GM20431 (cell line): ENCODE data around the gene PDE8B.

Experiments
- in situ Hi-C: fragments of 300-500 bp; cut with MseI, MboI; formaldehyde crosslinking; loops from one replicate; pipeline ENCODE4 v1.15.0; 2020; ENCODE audit warnings: low sequenced_read_pairs; ENCODE audit not compliant: unreplicated experiment

Gene PDE8B

DNA sequence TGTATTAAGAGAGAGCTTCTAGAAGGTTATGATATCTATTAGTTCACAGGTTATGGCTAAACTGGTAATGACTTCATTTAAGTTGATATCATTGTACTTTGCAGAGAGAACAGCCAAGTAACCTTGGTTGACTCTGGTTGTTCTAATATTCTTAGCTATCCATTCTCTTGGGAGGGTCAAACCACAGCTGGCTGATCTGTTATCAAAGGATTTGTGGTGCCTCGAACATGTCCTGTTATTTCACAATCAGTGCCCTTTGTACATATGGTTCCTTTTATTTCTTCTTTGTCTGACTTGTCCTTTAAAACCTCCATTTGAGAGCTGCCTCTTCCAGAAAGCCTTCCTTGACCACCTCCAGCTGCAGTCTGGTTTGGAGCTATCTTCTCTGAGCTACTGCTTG is 61.7 kb downstream of the PDE8B start:
- in situ Hi-C loops = no loop called here

DNA sequence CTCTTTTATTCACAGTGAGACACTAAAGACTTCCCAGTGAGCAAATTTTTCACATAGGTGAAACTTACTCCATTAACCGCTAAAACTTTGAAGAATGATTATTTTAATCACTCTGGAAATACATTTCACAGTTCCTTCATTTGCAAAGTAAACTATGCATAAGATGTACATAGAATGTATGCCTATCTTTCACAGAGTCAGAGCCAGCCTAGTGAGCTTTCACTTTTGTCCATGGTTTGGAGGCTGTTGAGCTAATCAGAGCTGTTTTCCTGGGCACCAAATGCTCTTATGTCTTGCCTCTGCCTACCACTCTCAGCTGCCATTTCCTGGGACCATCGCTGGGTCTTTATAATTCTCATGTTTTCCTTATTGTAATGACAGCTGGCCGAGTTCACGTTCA is 67.3 kb downstream of the PDE8B start:
- in situ Hi-C loops = no loop called here

DNA sequence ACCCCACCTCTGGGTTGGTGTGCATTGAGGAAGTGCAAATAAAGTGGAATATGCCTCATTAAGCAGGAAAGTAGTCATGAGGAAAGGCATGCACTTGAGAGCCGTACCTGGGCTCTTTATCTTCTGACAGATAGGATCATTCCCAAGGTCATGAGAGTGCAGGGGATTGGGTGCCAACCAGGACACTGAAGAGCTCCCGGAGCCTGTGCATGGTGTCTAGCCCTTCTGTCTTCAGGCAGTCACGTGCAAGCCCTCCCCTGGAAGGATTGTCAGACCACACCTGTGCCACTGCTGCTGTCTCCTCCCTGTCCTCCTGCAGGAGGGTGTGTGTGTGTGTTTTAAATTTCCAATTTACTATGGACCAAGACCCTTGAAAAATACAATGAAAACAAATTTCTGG is 69.6 kb downstream of the PDE8B start:
- in situ Hi-C loops = no loop called here

DNA sequence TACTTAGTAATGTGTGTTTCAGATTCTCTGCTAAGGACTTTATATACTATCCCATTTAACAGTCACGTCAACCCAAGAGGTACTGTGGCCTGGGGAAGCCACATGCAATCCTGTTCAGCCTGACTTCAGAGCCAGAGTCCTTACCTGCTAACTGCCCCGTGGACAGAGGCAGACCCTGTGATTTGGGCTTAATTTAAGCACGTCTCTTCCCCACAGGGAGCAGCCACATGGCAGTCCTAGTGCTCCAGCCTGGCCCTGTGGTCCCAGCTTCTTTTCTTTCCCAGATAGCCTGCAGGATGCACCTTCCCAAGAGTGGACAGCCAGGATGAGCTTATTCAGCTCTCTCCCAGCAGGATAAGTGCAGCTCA is 71.5 kb downstream of the PDE8B start:
- in situ Hi-C loops = no loop called here

DNA sequence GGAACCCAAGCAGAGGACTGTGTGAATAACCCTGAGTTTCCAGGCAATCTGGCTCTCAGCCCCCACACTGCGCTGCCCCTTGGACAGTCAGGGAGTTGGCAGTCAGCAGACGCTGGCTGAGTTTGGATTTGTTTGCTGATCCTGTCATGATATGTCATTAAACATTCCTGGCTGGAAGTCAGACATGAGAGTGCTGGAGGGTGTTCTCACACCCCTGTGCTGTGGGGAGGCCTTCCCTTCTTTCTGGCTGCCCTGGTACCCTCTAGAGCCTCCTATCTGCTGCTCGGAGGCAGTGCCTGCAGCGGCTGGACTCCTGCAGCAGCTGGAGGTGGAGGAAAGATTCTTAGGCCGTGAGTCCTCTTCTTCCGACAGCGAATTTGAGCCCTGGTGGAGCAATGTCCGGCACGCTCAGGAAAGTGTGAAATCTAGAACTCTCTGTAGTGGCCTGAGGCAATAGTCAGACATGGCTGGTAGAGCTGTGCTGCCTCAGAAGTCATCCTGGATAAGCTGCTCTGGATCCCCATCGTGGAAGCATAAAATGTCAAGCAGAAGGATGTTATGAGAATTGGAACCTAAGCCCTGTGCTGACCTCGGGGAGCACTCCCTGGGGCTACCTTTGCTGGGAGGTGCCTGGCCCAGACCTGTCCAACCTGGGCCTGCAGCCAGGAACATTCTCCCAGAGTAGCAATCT is 72.0 kb downstream of the PDE8B start:
- in situ Hi-C loops = no loop called here

DNA sequence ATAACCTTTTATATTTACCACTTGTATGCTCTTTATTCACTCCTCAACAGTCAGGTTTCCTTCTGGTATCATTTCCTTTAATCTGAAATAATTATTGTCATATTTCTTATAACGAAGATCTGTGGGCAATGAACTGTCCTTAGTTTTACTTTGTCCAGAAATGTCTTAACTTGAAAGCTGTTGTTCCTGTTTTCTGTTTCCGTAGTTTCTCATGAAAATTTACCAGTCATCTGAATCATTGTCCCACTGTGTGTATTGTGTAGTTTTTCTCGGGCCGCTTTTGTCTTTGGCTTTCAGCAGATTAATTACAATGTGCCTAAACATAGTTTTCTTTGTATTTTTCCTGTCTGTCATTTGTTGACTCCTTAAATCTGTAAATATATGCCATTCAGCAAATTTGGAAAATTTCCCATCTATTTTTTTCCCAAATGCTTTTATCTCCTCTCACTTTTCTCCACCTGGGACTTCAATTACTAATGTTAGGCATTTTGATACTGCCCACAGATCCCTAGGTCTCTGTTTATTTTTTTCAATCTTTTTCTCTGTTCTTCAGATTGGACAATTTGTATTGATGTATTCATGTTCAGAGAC is 74.9 kb downstream of the PDE8B start:
- in situ Hi-C loops = no loop called here

DNA sequence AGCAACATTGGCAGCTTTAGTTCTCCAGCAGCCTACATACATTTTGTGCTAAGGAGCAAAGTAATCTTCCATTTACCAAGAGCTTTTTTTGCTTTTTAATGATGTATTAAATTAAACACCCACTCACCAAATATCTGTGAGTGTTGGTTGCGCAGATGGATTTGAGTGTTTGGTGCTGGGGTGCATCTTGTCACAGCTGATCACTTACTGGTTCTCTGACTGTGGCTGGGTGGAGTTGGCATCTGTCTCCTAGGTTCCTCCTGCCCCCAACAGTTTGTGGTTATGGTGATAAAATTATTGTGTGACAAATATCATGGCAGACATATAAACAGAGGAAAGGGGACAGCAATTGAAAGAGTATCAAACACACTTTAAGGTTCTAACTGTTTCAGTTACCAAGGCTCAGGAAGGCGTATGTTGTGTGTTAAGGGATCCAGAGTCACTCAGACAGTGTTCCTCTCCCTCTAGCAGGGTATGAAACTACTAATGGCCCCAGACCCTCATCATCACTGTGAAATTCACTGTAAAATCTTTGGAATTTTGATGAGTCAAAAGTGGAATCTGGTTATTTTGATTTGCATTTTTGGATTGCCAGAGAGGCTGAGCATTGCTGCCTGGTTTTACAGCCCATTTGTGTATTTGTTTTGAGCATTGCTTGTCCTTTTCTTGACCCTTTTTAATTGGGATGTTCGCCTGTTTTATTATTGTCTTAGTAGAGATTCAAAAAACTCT is 81.7 kb downstream of the PDE8B start:
- in situ Hi-C loops = no loop called here

DNA sequence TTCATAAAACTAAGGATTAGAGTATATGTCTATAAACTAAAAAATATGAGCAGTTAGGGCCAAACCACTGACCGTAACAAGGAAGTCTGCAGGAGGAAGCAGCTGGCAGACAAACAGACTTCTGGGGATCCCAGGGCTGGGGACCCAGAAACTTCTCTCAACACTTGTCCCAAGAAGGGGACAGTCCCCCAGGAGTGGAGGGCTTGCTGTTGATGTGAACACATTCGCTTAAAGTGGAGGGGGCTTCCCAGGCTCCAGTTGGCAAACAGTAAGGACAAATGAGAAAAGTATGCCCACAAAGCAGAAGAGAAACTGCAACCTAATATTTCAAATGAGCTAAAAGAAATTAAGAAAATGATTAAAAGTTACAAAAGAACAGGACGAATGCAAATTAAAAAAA is 83.7 kb downstream of the PDE8B start:
- in situ Hi-C loops = no loop called here

DNA sequence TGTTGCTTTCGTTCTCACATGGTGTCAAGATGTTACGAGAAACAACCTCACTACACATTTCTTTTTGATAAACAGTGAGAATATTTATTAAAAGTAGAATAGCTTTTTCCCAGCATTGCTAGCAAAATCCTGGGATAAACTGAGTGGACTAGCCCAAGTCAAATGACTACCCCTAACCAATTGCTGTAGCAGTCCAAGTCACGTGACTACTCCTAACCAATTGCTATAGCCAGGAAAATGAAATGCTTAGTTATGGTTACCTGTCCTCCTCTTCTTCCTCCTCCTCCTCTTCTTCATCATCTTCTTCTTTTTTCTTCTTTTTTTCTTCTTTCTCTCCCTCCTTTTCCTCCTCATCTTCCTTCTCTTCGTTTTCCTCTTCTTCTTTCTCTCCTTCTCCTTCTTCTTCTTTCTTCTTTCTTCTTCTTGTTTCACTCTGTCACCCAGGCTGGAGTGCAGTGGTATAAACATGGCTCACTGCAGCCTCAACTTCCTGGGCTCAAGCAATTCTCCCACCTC is 85.4 kb downstream of the PDE8B start:
- in situ Hi-C loops = no loop called here

DNA sequence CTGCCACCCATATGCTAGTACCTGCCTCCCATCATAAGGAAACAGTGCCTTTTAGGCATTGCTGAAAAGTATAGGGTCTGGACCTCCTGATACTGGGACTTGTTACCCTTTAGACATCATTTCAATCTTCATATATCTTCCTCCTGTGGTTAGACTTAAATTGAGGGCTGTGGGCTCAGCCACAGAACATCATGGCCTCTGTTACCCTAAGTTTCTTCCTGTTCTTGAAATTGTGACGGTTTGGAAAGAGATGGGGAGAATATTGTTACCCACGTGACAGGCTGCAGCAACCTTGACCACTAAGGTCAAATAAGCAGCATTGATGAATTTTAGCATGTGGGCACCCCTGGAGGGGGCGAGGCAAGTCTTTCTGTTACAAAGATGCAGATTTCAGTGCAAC is 87.7 kb downstream of the PDE8B start:
- in situ Hi-C loops = no loop called here

DNA sequence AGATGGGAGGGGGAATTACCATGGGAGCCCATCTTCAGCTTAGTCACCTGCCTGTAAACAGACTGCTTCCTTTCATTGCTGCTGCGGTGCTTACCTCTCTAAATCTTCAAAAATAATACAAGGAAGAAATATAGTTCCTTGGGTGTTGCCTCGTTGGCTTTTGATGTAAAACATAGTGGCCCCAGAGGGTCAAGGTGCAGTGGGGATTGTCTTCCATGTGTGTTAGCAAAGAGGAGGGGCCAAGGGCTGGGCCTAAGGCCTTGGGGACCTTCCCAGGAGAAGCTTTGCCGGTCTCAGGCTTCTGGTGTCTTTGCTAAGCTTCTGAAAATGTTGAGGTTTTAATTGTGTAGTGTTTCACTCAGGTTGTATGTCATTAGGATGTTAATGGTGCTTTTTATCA is 90.0 kb downstream of the PDE8B start:
- in situ Hi-C loops = no loop called here

DNA sequence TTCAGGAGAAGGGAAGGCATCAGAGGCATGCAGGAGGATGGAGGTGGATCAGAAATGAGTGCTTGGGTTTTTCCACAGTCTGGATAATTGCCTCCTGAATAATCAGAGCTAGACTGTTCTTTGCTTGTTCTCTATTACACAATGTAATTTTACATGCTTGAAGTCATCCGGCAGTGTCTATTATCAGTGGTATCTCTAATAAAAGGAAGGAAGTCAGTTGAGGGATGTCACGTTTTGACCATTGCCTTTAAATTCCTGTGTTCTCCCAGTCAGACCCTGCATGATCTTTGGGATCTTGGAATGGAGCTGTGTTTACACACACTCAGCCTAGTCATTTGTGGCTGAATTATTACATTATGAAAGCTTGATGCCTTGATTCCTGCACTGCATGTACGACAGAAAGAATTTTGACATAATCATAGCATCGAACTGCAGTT is 91.0 kb downstream of the PDE8B start:
- in situ Hi-C loops = no loop called here

DNA sequence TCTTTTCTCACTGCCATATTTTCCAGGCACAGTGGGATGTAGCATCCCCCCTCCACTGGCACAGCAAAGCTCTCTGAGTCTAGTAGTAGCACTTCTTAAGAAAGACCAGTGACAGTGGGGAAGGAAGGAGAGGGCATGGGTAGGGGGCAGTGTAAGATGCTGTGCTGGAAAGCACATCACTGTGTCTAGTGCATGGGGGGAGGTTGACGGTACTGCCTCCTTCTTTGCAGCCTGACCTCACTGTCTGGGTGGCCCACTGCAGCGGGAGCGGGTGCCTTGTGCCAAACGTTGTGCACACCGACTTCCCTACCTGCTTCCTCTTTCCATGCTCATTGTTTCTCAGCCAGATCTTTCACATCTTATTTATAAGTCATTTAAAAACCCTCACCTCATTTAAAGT is 91.8 kb downstream of the PDE8B start:
- in situ Hi-C loops = no loop called here

DNA sequence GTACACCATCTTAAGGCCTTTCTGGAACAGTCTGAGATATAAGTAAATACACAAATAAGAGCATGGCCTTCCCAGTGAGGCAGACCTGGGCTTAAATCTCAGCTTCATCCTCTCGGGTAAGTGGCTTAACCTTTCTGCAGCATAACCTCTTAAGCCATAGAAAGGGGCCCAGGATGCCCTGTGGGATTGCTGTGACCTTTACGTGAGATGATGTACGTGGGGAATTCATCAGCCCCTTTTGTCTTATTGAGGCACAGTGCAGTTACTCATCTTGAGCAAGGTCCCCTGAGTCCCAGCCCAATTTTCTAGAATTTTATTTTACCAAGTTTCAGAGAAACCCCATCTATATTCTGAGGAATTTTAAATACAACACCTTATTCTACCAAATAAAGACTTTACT is 92.2 kb downstream of the PDE8B start:
- in situ Hi-C loops = no loop called here

DNA sequence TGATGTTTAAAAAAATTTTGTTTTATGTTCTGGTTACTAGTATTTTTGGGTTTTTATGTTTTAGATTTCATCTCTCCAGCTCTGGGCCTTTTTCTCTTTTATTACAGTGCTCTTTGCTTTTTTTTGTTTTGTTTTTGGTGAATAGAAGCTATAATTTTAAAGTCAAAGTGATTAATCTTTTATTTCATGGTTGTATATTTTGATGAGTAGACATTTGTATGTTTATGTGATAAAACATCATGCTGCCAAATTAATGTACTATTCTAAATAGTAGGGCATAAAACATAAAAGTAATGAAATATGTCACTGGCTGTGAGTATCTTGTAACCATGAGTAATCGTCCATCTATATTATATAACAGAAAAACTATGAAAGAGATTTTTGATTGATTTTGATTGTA is 93.9 kb downstream of the PDE8B start:
- in situ Hi-C loops = no loop called here

DNA sequence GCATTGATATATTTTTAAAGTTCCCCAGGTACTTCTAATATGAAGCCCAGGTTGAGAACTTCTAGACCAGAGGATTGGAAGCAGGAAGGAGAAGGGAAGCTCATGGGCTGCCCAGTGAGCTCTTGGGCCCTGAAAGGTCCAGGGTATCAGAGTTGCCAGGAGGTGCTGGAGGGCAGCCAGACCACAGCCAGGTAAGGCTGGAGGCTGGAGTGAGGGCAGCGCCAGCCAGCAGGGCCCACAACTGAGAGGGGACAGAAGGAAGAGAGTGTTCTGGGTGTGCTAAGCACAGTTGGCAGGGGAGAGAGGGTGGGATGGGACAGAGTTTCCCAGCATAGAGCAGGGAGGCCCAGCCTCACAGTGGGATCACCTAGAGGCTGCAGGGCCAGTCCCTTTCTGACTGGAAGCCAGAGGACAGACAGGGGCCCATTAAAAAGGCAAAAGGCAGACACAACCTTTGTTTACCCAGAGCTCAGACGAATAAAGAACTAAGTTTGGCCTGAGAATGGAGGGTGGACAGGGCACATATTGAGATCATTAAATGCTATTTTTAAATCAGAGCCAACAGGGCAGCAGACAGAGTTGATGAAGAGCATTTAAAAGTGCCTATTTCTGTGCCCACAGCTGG is 94.9 kb downstream of the PDE8B start:
- in situ Hi-C loops = no loop called here

DNA sequence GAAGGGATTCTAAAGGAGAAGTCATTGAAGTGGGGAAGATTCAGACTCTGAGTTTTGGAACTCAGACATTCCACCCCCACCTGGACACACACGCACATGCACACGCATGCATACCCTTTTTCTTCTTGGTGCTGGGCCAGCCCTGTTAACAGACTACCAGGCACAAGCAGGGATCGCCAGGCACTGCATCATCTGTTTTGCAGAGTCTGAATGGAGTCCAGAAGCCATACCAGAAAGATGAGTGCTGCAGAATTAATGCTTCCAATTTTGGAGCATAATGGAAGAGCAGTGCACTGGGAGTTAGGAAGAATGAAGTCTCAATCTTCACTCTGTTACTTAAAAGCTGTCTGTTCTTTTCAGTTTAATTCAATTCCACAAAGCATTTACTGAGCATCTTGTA is 95.5 kb downstream of the PDE8B start:
- in situ Hi-C loops = no loop called here

DNA sequence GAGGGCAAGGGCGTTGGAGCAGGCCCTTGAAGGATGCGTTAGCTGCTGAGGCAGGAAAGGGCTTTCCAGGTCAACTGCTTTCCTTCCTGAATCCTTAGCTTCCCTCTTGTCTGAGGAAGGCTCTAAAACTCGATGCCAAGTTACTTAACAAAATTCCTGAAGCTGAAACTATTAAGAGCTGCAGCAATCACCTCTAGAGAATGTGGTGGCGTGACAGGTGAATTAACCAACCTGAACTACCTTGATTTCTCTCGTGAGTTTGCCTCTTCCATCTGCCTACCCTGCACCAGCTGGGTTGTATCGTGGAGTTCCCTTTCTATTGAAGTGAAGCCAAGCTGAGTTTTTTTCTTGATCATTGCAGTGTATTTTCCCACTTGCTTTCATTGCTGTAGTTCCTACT is 96.1 kb downstream of the PDE8B start:
- in situ Hi-C loops = no loop called here

DNA sequence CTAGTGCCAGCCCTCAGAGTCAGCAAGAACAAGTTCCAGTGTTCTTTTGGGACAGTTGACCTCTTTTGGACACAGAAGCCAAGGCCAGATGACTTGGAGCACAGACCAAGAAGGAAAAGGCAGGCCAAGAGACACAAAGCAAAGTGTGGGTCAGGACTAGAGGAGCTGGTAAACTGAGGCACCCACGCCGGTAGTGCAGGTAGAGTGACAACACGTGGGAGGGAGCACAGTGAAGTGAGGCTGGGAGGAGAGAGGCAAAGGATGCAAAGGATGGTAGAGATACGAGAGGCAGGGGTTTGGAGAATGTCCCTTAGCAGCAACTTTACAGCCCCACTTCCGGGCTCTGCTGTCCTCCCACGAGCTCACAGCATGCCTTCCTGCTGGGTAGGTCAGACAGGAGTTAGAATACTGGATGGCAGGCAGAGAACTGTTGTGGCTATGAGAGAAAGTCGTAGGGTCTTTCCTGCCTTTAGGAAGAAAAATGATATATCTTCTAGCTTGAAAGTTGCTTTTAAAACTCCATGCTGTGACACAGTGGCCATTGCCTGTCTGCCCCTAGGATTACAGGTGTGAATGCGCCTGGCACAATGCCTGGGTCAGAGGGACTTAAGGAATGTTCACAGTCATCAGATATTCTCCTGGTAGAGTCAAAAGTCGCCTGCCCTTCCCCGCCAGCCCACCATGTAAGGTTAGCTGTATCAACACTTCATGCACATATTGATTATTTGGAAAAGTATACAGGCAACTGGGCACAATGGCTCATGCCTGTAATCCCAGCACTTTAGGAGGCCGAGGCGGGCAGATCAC is 97.9 kb downstream of the PDE8B start:
- in situ Hi-C loops = no loop called here

DNA sequence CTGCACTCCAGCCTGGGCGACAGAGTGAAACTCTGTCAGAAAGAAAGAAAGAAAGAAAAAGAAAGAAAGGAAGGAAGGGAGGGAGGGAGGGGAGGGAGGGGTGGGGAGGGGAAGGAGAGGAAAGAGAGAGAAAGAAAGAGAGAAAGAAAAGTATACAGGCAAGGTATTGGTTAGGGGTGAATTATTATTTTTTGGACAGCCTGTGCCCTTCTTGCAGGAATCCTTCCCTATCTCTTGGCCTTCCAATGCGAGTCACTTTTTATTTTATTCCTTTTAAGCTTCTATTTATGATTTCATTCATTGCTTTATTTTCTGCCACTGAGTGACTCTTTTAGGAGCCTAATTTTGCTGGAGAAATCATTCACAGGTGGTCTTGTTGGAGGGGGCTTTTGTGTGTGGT is 98.7 kb downstream of the PDE8B start:
- in situ Hi-C loops = no loop called here
